ENCODE results near the gene KCNJ12. TPM values are rescaled to one million over a fixed set of nuclear protein-coding genes. Genes with fewer than 3 reads are reported as not detected.
"Not testable (repeated sequence)": the region's sequence is repeated elsewhere in the genome, so short reads cannot be mapped to it uniquely, and the experiment has no call there.

The KCNJ12 gene
- total RNA-seq = under 1 TPM in 1 of 3 donors, not detected in 2; 0.05 TPM

DNA sequence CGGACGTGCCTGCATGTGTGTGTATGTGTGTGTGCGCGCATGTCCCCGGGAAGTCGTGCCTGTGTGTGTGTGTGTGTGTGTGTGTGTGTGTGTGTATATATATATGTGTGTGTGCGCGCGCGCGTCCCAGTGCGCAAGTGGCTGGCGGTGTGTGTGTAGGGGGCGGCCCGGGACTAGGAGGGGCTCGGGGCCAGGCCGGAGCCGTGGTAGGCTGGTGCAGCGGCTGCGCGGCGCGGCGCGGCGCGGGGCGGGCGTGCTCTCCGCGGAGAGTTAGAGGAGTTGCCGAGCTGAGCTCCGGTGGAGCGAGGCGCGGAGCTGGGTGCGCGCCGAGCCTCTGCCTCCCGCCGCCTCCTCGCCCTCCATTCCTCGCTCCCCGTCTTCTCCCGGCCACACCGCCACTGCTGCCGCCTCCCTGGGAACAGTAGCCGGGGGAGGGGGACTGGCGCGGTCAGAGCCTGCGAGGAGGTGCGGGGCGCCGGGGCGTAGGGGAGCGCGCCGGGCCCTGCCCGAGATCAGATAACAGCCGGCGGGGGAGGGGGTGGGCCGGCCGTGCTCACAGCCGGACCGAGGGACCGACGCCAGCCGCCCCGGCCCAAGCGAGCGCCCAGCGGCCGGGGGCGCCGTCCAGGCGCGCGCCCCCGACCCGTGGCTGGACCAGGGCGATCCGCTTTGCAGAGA lies at the start of gene KCNJ12:
Gene KCNJ12, plus strand, starts transcription at position 277 of the 678 bp plus-strand sequence. CDS start 38,986 bp downstream, outside the sequence.
- peak within 1 kb of the TSS; percentile 46 for H3K4me3 Mint-ChIP-seq
- ATAC-seq (peak; percentile 44 to 56), DNase-seq (no peak)
- peaks cover 37% of the 10 kb centered on the region for H3K27me3 Mint-ChIP-seq (ENCODE audit: low read depth)
- no peaks in the 10 kb centered on the region for H3K36me3 Mint-ChIP-seq (ENCODE audit: insufficient read depth)
- H3K4me1 Mint-ChIP-seq (ENCODE audit: low read depth) = peaks cover 10% of the 10 kb centered on the region
- H3K9me3 Mint-ChIP-seq = no peaks in the 10 kb centered on the region

DNA sequence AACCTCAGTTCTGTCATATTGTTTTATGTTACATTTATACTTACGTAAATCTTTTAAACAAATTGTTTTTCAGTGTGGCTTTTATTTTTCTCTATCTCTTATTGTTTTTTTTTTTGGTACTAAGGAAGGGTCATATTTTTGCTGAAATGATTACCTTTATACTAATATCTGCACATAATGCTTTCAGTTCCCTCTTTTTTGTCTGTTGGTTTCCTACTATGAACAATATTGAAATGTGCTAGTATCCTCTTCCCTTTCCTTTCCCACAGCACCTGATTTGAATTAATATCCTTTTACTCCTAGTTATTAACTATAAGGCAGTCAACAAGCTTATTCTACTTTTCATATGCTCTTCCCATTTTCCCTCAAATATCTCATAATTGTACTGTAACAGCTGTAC lies 48.2 kb upstream of the KCNJ12 start:
- H3K36me3 Mint-ChIP-seq (ENCODE audit: insufficient read depth); ATAC-seq; H3K4me1 Mint-ChIP-seq (ENCODE audit: low read depth); H3K27me3 Mint-ChIP-seq (ENCODE audit: low read depth); H3K4me3 Mint-ChIP-seq; DNase-seq; H3K9me3 Mint-ChIP-seq: not testable (repeated sequence)

DNA sequence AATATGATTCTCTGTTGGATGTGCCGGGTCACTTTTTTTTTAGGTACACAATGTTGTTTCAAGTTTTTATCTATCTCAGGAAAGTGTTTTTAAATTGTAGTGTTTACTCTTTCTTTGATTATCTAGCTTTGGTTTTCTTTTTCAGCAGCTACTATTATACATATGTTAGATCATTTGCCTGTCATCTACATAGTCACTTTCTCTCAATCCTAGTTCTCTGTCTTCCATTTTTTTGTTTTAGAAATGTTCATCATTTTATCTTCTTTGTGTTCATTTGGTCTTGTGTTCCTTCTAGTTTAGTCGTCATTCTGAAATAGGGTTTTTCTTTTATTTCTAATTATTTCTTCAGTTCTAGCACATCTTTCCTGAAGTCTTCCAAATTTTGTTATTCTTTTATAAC lies 47.4 kb upstream of the KCNJ12 start:
- DNase-seq; ATAC-seq; H3K27me3 Mint-ChIP-seq (ENCODE audit: low read depth); H3K4me1 Mint-ChIP-seq (ENCODE audit: low read depth); H3K4me3 Mint-ChIP-seq; H3K36me3 Mint-ChIP-seq (ENCODE audit: insufficient read depth); H3K9me3 Mint-ChIP-seq: not testable (repeated sequence)

DNA sequence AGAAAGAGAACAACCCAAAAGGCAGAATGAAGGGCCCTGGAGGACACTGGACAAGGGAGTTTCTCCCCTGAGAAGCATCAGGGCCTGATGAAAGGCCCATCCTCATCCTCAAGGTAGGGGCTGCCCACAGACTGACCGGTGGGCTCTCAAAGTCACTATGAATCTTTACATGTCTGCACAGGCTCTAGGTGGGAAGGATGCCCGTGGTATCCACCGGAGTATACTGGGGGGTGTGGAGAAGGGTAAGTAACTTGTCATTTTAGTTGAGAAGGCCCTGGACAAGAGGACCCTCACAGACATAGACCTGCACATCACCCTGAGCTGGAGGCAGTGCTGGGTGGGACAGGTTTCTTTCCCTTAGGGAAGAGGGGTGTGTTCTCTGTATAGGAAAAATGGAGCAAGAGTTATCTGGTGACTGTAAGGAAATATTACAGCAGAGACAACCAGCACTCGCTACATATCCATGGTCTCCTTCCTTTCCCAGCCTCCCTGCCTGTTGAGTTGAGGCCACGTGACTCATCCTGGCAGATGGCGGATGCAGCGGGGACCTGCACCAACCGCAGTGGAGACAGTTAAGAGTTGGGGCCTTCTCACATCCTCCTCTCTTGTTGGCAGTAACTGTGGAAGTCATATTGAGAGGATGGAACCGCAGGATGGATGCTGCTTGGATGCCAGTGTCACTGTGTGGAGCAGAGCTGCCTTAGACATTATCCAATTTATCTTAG lies 45.6 kb upstream of the KCNJ12 start:
- Mint-ChIP-seq H3K36me3 (ENCODE audit: insufficient read depth) (no peaks in the 10 kb centered on the region), H3K4me1 (ENCODE audit: low read depth) (no peaks in the 10 kb centered on the region), H3K27me3 (ENCODE audit: low read depth) (no peaks in the 10 kb centered on the region), H3K9me3 (peaks cover 5% of the 10 kb centered on the region), H3K4me3 (no peak overlapping the region)
- no peak for DNase-seq
- ATAC-seq = no peak

DNA sequence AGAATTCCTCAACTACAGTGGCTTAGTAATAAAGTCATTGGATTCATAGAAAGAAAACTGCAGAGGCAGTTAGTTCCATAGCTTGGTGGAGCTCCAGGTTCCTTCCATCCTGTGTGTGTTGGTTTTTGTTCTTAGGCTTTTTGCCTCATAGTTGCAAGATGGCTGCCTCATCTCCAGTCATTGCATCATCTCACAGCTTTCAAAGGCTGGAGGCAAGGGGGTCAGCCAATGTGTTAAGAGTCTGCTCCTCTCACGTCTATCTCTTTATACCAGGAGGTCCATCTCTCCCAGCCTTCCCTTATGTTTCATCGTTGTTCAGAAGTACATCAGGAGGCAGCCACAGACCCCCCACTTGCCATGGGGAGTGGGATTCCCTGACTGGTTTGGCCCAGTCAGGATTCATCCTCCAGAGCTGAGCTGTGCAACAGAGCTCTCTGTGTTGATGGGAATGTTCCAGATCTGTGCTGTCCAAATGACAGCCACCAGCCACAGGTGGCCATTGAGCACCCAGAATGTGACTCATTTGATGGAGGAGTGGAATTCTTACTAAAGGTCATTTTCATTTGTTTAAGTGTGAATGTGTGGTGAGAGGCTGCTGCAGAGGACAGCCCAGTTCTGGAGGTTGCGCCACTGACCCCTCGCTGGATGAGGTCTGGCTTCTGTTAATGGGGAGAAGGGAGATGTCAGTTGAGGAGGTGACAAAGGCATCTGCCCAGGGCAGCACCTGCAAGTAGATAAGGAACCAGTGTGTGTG lies 39.4 kb upstream of the KCNJ12 start:
- H3K4me3 Mint-ChIP-seq; H3K4me1 Mint-ChIP-seq (ENCODE audit: low read depth); H3K9me3 Mint-ChIP-seq; ATAC-seq; H3K27me3 Mint-ChIP-seq (ENCODE audit: low read depth); DNase-seq; H3K36me3 Mint-ChIP-seq (ENCODE audit: insufficient read depth): not testable (repeated sequence)

DNA sequence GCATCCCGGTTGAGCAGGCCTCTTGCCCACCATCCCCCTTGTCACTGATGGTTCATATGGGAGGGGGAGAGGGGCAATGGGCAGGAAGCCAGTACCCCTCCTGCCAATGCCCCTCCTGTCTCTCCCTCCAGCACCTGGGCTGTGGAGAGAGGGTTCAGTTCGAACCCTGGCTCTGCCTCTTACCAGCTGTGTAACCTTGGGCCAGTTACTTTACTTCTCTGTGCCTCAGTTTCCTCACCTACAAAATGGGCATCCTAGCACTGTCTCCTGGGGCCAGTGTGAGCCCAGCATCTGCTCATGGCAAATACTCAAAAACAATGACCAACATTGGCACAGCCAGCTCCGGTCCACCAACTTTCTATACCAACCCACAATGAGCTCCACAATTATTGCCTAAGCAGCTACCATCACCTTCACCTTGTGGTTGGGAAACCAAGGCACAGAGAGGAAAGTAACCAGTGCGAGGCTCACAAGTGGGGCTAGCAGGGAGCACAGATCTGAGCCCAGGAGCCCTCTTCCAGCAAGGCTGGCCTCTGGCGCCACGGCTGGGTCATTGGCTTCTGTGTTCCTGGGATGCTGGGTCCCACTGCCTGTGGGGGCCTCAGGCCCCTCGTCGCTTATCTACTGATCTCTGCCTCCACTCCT lies 38.1 kb upstream of the KCNJ12 start:
- not testable (repeated sequence) for H3K4me1 Mint-ChIP-seq (ENCODE audit: low read depth); H3K36me3 Mint-ChIP-seq (ENCODE audit: insufficient read depth); DNase-seq; ATAC-seq; H3K9me3 Mint-ChIP-seq; H3K4me3 Mint-ChIP-seq; H3K27me3 Mint-ChIP-seq (ENCODE audit: low read depth)

DNA sequence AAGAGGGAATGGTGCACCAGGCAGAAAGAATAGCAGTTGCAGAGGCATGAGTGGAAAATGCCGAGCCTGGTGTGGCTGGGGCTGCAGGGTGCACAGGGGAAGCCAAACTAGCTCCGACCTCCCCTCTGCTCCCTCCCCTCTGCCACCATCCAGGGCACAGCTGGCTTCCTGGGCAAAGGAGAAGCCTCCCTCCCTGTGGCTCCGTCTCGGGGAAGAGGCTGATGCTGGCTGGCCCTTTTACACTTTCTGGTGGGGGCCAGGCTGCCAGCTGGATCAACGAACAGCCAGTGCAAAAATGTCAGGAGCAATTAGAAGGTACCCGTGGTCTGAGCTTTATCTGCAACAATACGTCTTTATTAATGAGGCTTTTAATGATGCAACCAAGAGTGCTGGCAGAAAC lies 37.1 kb upstream of the KCNJ12 start:
- DNase-seq (no peak), ATAC-seq (no peak)
- Mint-ChIP-seq H3K4me3 (no peak overlapping the region), H3K9me3 (no peaks in the 10 kb centered on the region), H3K27me3 (ENCODE audit: low read depth) (no peaks in the 10 kb centered on the region), H3K36me3 (ENCODE audit: insufficient read depth) (no peaks in the 10 kb centered on the region), H3K4me1 (ENCODE audit: low read depth) (no peaks in the 10 kb centered on the region)

DNA sequence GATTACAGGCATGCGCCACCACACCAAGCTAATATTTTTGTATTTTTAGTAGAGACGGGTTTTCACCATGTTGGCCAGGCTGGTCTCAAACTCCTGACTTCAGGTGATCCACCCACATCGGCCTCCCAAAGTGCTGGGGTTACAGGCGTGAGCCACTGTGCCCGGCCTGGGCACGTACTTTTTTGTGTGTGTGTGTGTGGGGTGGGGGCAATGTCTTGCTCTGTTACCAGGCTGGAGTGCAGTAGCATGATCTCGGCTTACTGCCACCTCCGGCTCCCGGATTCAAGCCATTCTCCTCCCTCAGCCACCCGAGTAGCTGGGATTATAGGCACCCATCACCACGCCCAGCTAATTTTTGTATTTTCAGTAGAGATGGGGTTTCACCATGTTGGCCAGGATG lies 36.6 kb upstream of the KCNJ12 start:
- not testable (repeated sequence) for H3K9me3 Mint-ChIP-seq; H3K4me1 Mint-ChIP-seq (ENCODE audit: low read depth); H3K4me3 Mint-ChIP-seq; ATAC-seq; H3K27me3 Mint-ChIP-seq (ENCODE audit: low read depth); H3K36me3 Mint-ChIP-seq (ENCODE audit: insufficient read depth); DNase-seq

DNA sequence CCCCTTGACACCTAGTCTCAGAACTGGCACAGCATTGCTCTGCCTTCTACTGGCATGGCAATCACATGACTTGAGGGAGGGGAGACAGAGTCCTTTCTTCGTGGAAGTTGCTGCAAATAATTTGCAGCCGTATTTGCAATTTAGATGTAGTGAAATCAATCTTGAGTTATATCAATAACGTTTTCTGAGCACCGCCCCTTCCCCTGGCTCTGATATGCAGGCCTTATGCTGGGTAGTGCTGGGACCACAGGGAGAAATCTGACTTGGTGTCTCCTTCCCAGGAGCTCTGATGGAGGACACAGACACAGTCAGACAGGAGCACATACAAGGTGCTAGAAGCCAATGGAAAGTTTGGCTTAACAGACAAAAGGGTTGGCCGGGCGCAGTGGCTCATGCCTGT lies 35.8 kb upstream of the KCNJ12 start:
- H3K36me3 Mint-ChIP-seq (ENCODE audit: insufficient read depth); H3K27me3 Mint-ChIP-seq (ENCODE audit: low read depth); H3K4me1 Mint-ChIP-seq (ENCODE audit: low read depth); H3K9me3 Mint-ChIP-seq; DNase-seq; ATAC-seq; H3K4me3 Mint-ChIP-seq: not testable (repeated sequence)

DNA sequence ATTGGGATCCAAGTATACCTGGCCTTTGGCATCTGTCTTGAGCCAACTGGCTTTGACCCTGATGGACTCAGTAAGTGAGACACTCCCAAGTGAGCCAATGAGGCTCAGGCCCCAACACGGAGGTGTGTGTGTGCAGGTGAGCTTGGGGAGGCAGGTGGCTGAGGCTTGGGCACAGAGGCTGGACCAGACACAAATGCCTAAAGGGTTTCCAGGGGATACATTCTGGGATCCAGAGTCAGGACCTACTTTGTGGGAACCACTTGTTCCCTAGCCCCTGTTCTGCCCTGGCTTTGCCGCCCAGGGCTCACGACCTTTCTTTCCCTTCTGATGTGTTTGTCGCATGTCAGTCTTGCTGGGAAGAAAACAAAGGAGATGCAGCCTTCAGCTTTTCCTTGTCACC lies 34.9 kb upstream of the KCNJ12 start:
- ATAC-seq; H3K4me3 Mint-ChIP-seq; DNase-seq; H3K4me1 Mint-ChIP-seq (ENCODE audit: low read depth); H3K36me3 Mint-ChIP-seq (ENCODE audit: insufficient read depth); H3K9me3 Mint-ChIP-seq; H3K27me3 Mint-ChIP-seq (ENCODE audit: low read depth): not testable (repeated sequence)

DNA sequence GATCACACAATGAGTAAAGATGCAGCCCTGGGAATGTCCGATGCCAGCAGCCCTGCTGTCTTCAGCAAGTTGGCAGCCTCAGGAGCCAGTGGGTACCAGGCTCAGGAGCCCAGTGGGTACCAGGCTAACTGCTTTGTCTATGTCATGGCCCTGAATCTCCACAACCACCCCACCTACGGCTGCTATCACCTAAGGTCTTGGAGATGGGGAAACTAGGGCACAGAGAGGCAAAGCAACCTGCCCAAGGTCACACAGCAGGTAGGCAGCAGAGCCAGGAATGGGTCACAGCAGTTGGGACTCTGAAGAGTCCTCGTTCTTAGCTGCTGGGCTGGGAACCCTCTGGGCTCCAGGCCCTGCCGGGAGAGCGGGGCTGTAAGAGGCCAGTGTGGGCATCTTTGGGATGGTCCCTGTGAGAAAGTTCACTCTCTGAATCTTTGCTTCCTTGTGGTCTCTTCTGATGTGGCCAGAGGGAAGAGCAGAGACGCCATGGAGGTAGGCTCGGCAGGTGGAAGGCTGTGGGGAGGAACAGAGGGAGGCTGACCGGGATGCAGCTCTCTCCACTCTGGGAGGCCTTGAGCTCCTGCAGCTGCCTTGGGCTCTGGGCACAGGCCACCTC lies 34.1 kb upstream of the KCNJ12 start:
- DNase-seq; H3K9me3 Mint-ChIP-seq; H3K4me3 Mint-ChIP-seq; H3K4me1 Mint-ChIP-seq (ENCODE audit: low read depth); H3K36me3 Mint-ChIP-seq (ENCODE audit: insufficient read depth); ATAC-seq; H3K27me3 Mint-ChIP-seq (ENCODE audit: low read depth): not testable (repeated sequence)

DNA sequence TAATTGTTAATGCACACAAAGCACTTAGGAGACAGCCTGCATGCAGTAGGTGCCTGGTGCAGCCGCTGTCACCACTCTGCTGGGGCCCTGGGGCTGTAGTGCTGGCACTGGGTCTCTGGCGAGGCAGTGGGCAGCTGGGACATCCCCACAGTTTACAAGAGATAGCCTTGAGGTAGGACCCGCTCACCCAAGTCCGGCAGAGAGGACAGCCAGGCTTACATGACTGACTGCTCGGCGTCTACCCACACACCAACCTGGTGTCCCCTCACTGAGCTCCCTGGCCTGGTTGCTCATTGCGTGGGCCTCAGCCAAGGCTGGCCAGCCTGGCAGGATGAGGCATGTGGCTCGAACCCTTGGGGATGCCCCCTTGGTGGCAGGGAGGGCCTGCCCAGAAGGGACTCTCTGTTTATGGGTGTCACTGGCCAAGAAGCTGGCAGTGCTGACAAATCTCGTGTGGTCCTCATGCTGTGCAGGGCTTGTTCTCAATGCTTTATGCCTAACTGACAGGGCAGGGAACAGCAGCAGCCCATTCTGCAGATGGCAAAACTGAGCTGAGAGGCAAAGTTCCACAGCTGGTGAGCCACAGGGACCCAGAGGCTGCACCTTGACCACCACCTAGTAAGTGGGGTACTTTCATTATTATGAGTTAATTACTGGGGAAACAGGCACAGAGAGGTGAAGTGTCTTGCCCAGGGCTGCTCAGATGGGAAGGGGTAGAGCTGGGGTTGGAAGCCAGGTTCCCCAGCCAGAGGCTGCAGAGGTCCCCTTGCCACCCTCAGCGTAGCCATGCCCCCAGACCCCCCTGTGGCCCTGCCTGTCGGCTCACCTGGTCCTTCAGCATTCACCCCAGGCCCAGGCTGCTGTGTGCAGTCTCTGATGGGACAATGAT lies 32.9 kb upstream of the KCNJ12 start:
- H3K4me1 Mint-ChIP-seq (ENCODE audit: low read depth); ATAC-seq; H3K36me3 Mint-ChIP-seq (ENCODE audit: insufficient read depth): not testable (repeated sequence)

DNA sequence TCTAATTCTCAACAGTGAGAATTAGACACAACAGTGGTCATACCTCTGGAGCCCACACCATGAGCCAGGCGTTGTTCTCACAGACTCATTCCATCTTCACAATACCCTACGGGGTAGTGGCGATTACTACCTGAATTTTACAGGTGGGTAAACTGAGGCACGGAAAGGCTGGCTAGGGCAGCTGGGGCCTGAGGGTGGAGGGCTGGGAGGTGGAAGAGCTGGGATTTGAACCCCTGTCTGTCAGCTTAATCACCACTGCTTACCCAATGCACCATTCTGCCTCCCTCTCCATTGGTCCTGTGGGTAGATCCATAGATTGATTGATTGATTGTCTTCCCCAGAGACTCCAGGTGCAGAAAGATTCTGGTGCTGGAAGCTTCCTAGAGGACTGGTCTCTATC lies 31.4 kb upstream of the KCNJ12 start:
- H3K9me3 Mint-ChIP-seq; H3K36me3 Mint-ChIP-seq (ENCODE audit: insufficient read depth); H3K4me3 Mint-ChIP-seq; H3K27me3 Mint-ChIP-seq (ENCODE audit: low read depth); H3K4me1 Mint-ChIP-seq (ENCODE audit: low read depth); ATAC-seq; DNase-seq: not testable (repeated sequence)

More for the DNA sequence above, 32.9 kb upstream of the KCNJ12 start:
- H3K9me3 Mint-ChIP-seq; H3K27me3 Mint-ChIP-seq (ENCODE audit: low read depth); DNase-seq; H3K4me3 Mint-ChIP-seq: not testable (repeated sequence)
